H9 (cell line): Measurements from ENCODE around the gene SEMA3C. TPM values are rescaled to one million over a fixed set of nuclear protein-coding genes. Genes with fewer than 3 reads are reported as not detected.

Experiments used
- DNase-seq: peaks from one replicate; pipeline ENCODE4 v3.0.0-alpha.2; 2017
- H2AFZ ChIP-seq: one replicate; pipeline ENCODE4 v1.6.1; 2013; ENCODE audit warnings: mild to moderate bottlenecking, low read length, control low read depth, moderate library complexity
- H2AK5ac ChIP-seq: 2 replicates; pipeline ENCODE4 v1.6.1; 2013; ENCODE audit warnings: low read length, control low read depth, mixed read lengths; ENCODE audit not compliant: insufficient read length
- H2BK120ac ChIP-seq: one replicate; pipeline ENCODE4 v1.6.1; 2013; ENCODE audit warnings: low read depth, mild to moderate bottlenecking, low read length, control low read depth, inconsistent platforms; ENCODE audit not compliant: poor library complexity, severe bottlenecking
- H2BK12ac ChIP-seq: 2 replicates; pipeline ENCODE4 v1.6.1; 2013; ENCODE audit warnings: low read length, control low read depth, mixed read lengths, low read depth; ENCODE audit not compliant: insufficient read length
- H2BK15ac ChIP-seq: 2 replicates; pipeline ENCODE4 v1.6.1; 2013; ENCODE audit warnings: low read depth, low read length, control low read depth
- H2BK20ac ChIP-seq: one replicate; pipeline ENCODE4 v1.6.1; 2013; ENCODE audit warnings: low read depth, mild to moderate bottlenecking, low read length, control low read depth, inconsistent platforms; ENCODE audit not compliant: poor library complexity, severe bottlenecking
- H2BK5ac ChIP-seq: 2 replicates; pipeline ENCODE4 v1.6.1; 2013; ENCODE audit warnings: low read length, control low read depth, mixed read lengths; ENCODE audit not compliant: insufficient read length
- H3K14ac ChIP-seq: 2 replicates; pipeline ENCODE4 v1.6.1; 2013; ENCODE audit warnings: low read length, control low read depth; ENCODE audit not compliant: insufficient read depth
- H3K18ac ChIP-seq: 2 replicates; pipeline ENCODE4 v1.6.1; 2013; ENCODE audit warnings: low read depth, mild to moderate bottlenecking, mixed read lengths, low read length, control low read depth; ENCODE audit not compliant: insufficient read length
- H3K23ac ChIP-seq: 2 replicates; pipeline ENCODE4 v1.6.1; 2013; ENCODE audit warnings: low read length, control low read depth, mixed read lengths, low read depth; ENCODE audit not compliant: insufficient read length
- H3K23me2 ChIP-seq: 2 replicates; pipeline ENCODE4 v1.6.1; 2013; ENCODE audit warnings: low read depth, mild to moderate bottlenecking, mixed read lengths, low read length, control low read depth; ENCODE audit not compliant: insufficient read length, poor library complexity, severe bottlenecking
- H3K27ac ChIP-seq: 2 replicates; pipeline ENCODE4 v1.5.1; 2013; ENCODE audit warnings: low read length, control low read depth, mixed read lengths, low read depth; ENCODE audit not compliant: insufficient read length
- H3K27me3 ChIP-seq: 2 replicates; pipeline ENCODE4 v1.6.1; 2013; ENCODE audit warnings: low read length, control low read depth, inconsistent platforms; ENCODE audit not compliant: insufficient read depth
- H3K4ac ChIP-seq: 2 replicates; pipeline ENCODE4 v1.6.1; 2013; ENCODE audit warnings: low read depth, mild to moderate bottlenecking, control low read depth, inconsistent platforms, low read length, moderate library complexity
- H3K4me1 ChIP-seq: 2 replicates; pipeline ENCODE4 v1.6.1; 2013; ENCODE audit warnings: low read length, control low read depth, inconsistent platforms; ENCODE audit not compliant: insufficient read depth
- H3K4me2 ChIP-seq: 2 replicates; pipeline ENCODE4 v1.6.1; 2013; ENCODE audit warnings: low read length, control low read depth, mixed read lengths; ENCODE audit not compliant: insufficient read length, insufficient read depth
- H3K56ac ChIP-seq: 2 replicates; pipeline ENCODE4 v1.6.1; 2013; ENCODE audit warnings: low read depth, mild to moderate bottlenecking, mixed read lengths, low read length, control low read depth; ENCODE audit not compliant: insufficient read length
- H3K79me1 ChIP-seq: 2 replicates; pipeline ENCODE4 v1.6.1; 2013; ENCODE audit warnings: low read depth, mild to moderate bottlenecking, moderate library complexity, low read length, control low read depth, inconsistent platforms; ENCODE audit not compliant: insufficient read depth, poor library complexity, severe bottlenecking
- H3K79me2 ChIP-seq: 2 replicates; pipeline ENCODE4 v1.6.1; 2013; ENCODE audit warnings: low read length, control low read depth, inconsistent platforms; ENCODE audit not compliant: insufficient read depth
- H3K9ac ChIP-seq: 2 replicates; pipeline ENCODE4 v1.6.1; 2013; ENCODE audit warnings: low read length, control low read depth, mixed read lengths; ENCODE audit not compliant: insufficient read length; ENCODE audit errors: extremely low read depth
- H3K9me3 ChIP-seq: one replicate; pipeline ENCODE4 v1.6.1; 2013; ENCODE audit warnings: low read depth, low read length, inconsistent platforms; ENCODE audit not compliant: control insufficient read depth
- H3T11ph ChIP-seq: one replicate; pipeline ENCODE4 v1.6.1; 2013; ENCODE audit warnings: mild to moderate bottlenecking, low read length, control low read depth, inconsistent platforms
- H4K20me1 ChIP-seq: one replicate; pipeline ENCODE4 v1.6.1; 2013; ENCODE audit not compliant: control insufficient read depth, insufficient read length, insufficient read depth
- H4K5ac ChIP-seq: 2 replicates; pipeline ENCODE4 v1.6.1; 2013; ENCODE audit warnings: low read depth, mild to moderate bottlenecking, mixed read lengths, low read length, control low read depth; ENCODE audit not compliant: insufficient read length
- H4K8ac ChIP-seq: replicated peaks from 2 replicates; pipeline ENCODE4 v1.6.1; 2013; ENCODE audit warnings: low read length, control low read depth, mixed read lengths, low read depth; ENCODE audit not compliant: insufficient read length
- H4K91ac ChIP-seq: 2 replicates; pipeline ENCODE4 v1.6.1; 2013; ENCODE audit warnings: low read depth, mild to moderate bottlenecking, moderate library complexity, mixed read lengths, low read length, control low read depth; ENCODE audit not compliant: insufficient read length
- H3K27ac Mint-ChIP-seq, 3 experiments: 2 replicates in 2 of 3; 3 replicates in 1 of 3; pipeline ENCODE4 v1.8.0; 2020 to 2021; ENCODE audit warnings: mixed read lengths in 3 of 3, mild to moderate bottlenecking in 1 of 3, moderate library complexity in 1 of 3
- H3K27me3 Mint-ChIP-seq: 2 replicates; pipeline ENCODE4 v1.8.0; 2021; ENCODE audit warnings: low read depth, mild to moderate bottlenecking, moderate library complexity, mixed read lengths
- H3K36me3 Mint-ChIP-seq, 3 experiments: 2 replicates in 2 of 3; 3 replicates in 1 of 3; pipeline ENCODE4 v1.8.0; 2020 to 2021; ENCODE audit warnings: low read depth in 3 of 3, mixed read lengths in 3 of 3; ENCODE audit not compliant: insufficient read depth in 1 of 3
- H3K4me1 Mint-ChIP-seq, 2 experiments: 2 replicates each; pipeline ENCODE4 v1.8.0; 2020; ENCODE audit warnings: mixed read lengths in 2 of 2
- H3K4me3 Mint-ChIP-seq, 2 experiments: 2 replicates in 1 of 2; 3 replicates in 1 of 2; pipeline ENCODE4 v1.8.0; 2020 to 2021; ENCODE audit warnings: mild to moderate bottlenecking in 2 of 2, mixed read lengths in 2 of 2, moderate library complexity in 1 of 2
- H3K9me3 Mint-ChIP-seq, 2 experiments: 2 replicates in 1 of 2; 3 replicates in 1 of 2; pipeline ENCODE4 v1.8.0; 2020; ENCODE audit warnings: mild to moderate bottlenecking in 2 of 2, mixed read lengths in 2 of 2, moderate library complexity in 1 of 2
- WGBS: extraction: QIAGEN DNeasy Blood & Tissue Kit; methylation state at CpG from one replicate; pipeline ENCODE4 v1.1.7; 2013; ENCODE audit warnings: missing lambda C conversion rate, low lambda C conversion rate, mixed read lengths; ENCODE audit not compliant: insufficient read length; ENCODE audit errors: extremely low coverage; 5-methylcytosine and 5-hydroxymethylcytosine counted together
- total RNA-seq: library from RNA; stranded (reverse); gene quantifications from 2 replicates; pipeline ENCODE4 v1.2.1, GENCODE V29; 2021
- TF ChIP-seq, protein P1 (sequence below): fragments of 200-600 bp; sonication (generic); conservative IDR thresholded peaks from 3 replicates; pipeline ENCODE4 v1.8.0; 2021; ENCODE audit warnings: antibody characterized with exemption, mild to moderate bottlenecking

The SEMA3C gene
- total RNA-seq, 1 experiment from 2014 or later = 1.6 TPM

DNA sequence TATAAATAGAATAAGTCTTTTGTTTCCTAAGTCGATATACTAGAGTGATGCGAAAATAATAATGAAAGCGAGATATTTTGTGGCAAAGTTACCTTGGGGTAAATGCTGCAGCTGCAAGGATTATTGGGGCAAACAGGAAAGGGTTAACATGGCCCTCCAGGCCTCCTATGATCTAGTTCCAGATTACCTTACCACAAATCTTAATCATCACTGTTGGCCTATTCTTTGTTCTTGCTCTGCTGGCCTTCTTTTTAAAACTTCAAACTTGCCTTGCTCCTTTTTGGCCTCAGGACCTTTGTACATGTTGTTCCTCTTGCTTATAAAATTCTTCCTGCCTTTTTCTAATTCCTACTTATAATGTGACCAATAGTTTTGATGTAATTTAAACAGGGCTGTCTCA, 81.5 kb downstream of the SEMA3C start:
- H3K4me3 Mint-ChIP-seq = no peak overlapping the region
- Histone ChIP-seq H3K9me3 (no peaks in the 10 kb centered on the region), H3K4me2 (no peak overlapping the region), H3T11ph (no peak overlapping the region), H4K91ac (no peak overlapping the region), H3K23ac (no peak overlapping the region), H3K56ac (no peak overlapping the region), H2AK5ac (no peak overlapping the region), H4K5ac (no peak overlapping the region), H3K9ac (no peak overlapping the region), H2BK12ac (no peak overlapping the region), H3K4ac (no peak overlapping the region), H3K79me2 (no peaks in the 10 kb centered on the region), H2BK5ac (no peak overlapping the region), H3K14ac (no peak overlapping the region), H2BK120ac (no peak overlapping the region), H2AFZ (no peak overlapping the region), H2BK15ac (no peak overlapping the region), H3K79me1 (no peaks in the 10 kb centered on the region), H4K20me1 (no peaks in the 10 kb centered on the region), H3K18ac (no peak overlapping the region), H3K27ac (no peak overlapping the region), H2BK20ac (no peak overlapping the region), H3K23me2 (no peaks in the 10 kb centered on the region), H3K4me1 (no peaks in the 10 kb centered on the region; the same call in 1 of the 2 replicates), H3K27me3 (no peaks in the 10 kb centered on the region), H4K8ac (no peak overlapping the region)
- H3K9me3 Mint-ChIP-seq = no peaks in the 10 kb centered on the region
- no peaks in the 10 kb centered on the region for H3K36me3 Mint-ChIP-seq
- TF ChIP-seq, protein P1, sequence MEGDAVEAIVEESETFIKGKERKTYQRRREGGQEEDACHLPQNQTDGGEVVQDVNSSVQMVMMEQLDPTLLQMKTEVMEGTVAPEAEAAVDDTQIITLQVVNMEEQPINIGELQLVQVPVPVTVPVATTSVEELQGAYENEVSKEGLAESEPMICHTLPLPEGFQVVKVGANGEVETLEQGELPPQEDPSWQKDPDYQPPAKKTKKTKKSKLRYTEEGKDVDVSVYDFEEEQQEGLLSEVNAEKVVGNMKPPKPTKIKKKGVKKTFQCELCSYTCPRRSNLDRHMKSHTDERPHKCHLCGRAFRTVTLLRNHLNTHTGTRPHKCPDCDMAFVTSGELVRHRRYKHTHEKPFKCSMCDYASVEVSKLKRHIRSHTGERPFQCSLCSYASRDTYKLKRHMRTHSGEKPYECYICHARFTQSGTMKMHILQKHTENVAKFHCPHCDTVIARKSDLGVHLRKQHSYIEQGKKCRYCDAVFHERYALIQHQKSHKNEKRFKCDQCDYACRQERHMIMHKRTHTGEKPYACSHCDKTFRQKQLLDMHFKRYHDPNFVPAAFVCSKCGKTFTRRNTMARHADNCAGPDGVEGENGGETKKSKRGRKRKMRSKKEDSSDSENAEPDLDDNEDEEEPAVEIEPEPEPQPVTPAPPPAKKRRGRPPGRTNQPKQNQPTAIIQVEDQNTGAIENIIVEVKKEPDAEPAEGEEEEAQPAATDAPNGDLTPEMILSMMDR = no peak
- H3K27me3 Mint-ChIP-seq = no peaks in the 10 kb centered on the region
- DNase-seq = no peak
- WGBS = no CpG with 5 or more reads among the region's 3 CpGs
- H3K4me1 Mint-ChIP-seq = peaks cover 23 to 24% of the 10 kb centered on the region in 2 experiments
- no peak overlapping the region for H3K27ac Mint-ChIP-seq
